ENCODE measurements around the gene RUVBL1.

The RUVBL1 gene

GRCh38 chr3:128167973-128168674 is 44.5 kb upstream of the RUVBL1 start:
- Histone ChIP-seq H2BK5ac (ENCODE audit: low read depth, low read length, poor library complexity, severe bottlenecking) (no peak overlapping the region), H2BK120ac (ENCODE audit: low read depth, low read length) (no peak overlapping the region), H3K27ac (ENCODE audit: low read length, poor library complexity, severe bottlenecking) (no peak overlapping the region), H3K9ac (ENCODE audit: low read length) (no peak overlapping the region), H3K79me1 (replicated peaks; ENCODE audit: low read length, poor library complexity, severe bottlenecking) (peaks cover 31% of the 10 kb centered on the region), H2AFZ (ENCODE audit: low read depth, low read length) (no peak overlapping the region), H3K4ac (ENCODE audit: low read depth in 1 of 2, low read length in 2 of 2) (no peak overlapping the region), H3K9me3 (ENCODE audit: control insufficient read depth, low read length) (no peaks in the 10 kb centered on the region), H3K4me3 (ENCODE audit: insufficient read depth in 1 of 2, low read depth in 1 of 2, low read length in 2 of 2) (no peak overlapping the region), H3K4me2 (ENCODE audit: low read length, poor library complexity, severe bottlenecking) (no peak overlapping the region), H3K36me3 (ENCODE audit: control insufficient read depth in 1 of 2, insufficient read depth in 2 of 2, low read depth in 1 of 2, low read length in 2 of 2) (peaks cover 0 to 3% of the 10 kb centered on the region in 2 experiments), H3K27me3 (ENCODE audit: control insufficient read depth in 1 of 2, insufficient read depth in 1 of 2, low read length in 2 of 2) (no peaks in the 10 kb centered on the region), H3K4me1 (ENCODE audit: control insufficient read depth, insufficient read depth, low read depth, low read length) (no peaks in the 10 kb centered on the region), H2BK12ac (ENCODE audit: low read length in 2 of 2) (no peak overlapping the region), H2AK5ac (ENCODE audit: low read length, severe bottlenecking) (no peak overlapping the region), H3K18ac (ENCODE audit: low read depth in 1 of 2, low read length in 2 of 2) (no peak overlapping the region), H2BK15ac (ENCODE audit: low read depth, poor library complexity, severe bottlenecking) (no peak overlapping the region), H3K14ac (ENCODE audit: low read length in 2 of 2) (no peak overlapping the region), H3K23ac (ENCODE audit: low read length in 2 of 2) (peak overlapping the region in 1 of 2 experiments; percentile 38), H4K8ac (ENCODE audit: low read length) (no peak overlapping the region), H4K91ac (ENCODE audit: low read length) (no peak overlapping the region)
- no peak for DNase-seq
- 69% methylated on average over 5 of the region's 5 CpGs for WGBS

GRCh38 chr3:128167646-128167972 is 44.0 kb upstream of the RUVBL1 start:
- DNase-seq, result no peak
- no peak overlapping the region for H2AFZ ChIP-seq (ENCODE audit: low read depth, low read length)
- no peak overlapping the region for H3K9ac ChIP-seq (ENCODE audit: low read length)
- no peaks in the 10 kb centered on the region for H3K4me1 ChIP-seq (ENCODE audit: control insufficient read depth, insufficient read depth, low read depth, low read length)
- no peak overlapping the region for H3K23ac ChIP-seq (ENCODE audit: low read length in 2 of 2)
- H2BK120ac ChIP-seq (ENCODE audit: low read depth, low read length), result no peak overlapping the region
- no peak overlapping the region for H3K27ac ChIP-seq (ENCODE audit: low read length, poor library complexity, severe bottlenecking)
- no peaks in the 10 kb centered on the region for H3K27me3 ChIP-seq (ENCODE audit: control insufficient read depth in 1 of 2, insufficient read depth in 1 of 2, low read length in 2 of 2)
- no peak overlapping the region for H2AK5ac ChIP-seq (ENCODE audit: low read length, severe bottlenecking)
- no peak overlapping the region for H3K4ac ChIP-seq (ENCODE audit: low read depth in 1 of 2, low read length in 2 of 2)
- no peak overlapping the region for H3K18ac ChIP-seq (ENCODE audit: low read depth in 1 of 2, low read length in 2 of 2)
- peaks cover 31% of the 10 kb centered on the region for H3K79me1 ChIP-seq (replicated peaks; ENCODE audit: low read length, poor library complexity, severe bottlenecking)
- 88% methylated on average over 8 of the region's 8 CpGs for WGBS
- H3K9me3 ChIP-seq (ENCODE audit: control insufficient read depth, low read length), result no peaks in the 10 kb centered on the region
- no peak overlapping the region for H2BK12ac ChIP-seq (ENCODE audit: low read length in 2 of 2)
- H3K4me3 ChIP-seq (ENCODE audit: insufficient read depth in 1 of 2, low read depth in 1 of 2, low read length in 2 of 2), result no peak overlapping the region
- no peak overlapping the region for H4K91ac ChIP-seq (ENCODE audit: low read length)
- H4K8ac ChIP-seq (ENCODE audit: low read length), result no peak overlapping the region
- no peak overlapping the region for H2BK15ac ChIP-seq (ENCODE audit: low read depth, poor library complexity, severe bottlenecking)
- no peak overlapping the region for H3K14ac ChIP-seq (ENCODE audit: low read length in 2 of 2)
- no peak overlapping the region for H2BK5ac ChIP-seq (ENCODE audit: low read depth, low read length, poor library complexity, severe bottlenecking)
- peaks cover 0 to 3% of the 10 kb centered on the region in 2 experiments for H3K36me3 ChIP-seq (ENCODE audit: control insufficient read depth in 1 of 2, insufficient read depth in 2 of 2, low read depth in 1 of 2, low read length in 2 of 2)
- no peak overlapping the region for H3K4me2 ChIP-seq (ENCODE audit: low read length, poor library complexity, severe bottlenecking)

GRCh38 chr3:128166971-128167453 is 43.4 kb upstream of the RUVBL1 start:
- no peak overlapping the region for H2AFZ ChIP-seq (ENCODE audit: low read depth, low read length)
- H3K36me3 ChIP-seq (ENCODE audit: control insufficient read depth in 1 of 2, insufficient read depth in 2 of 2, low read depth in 1 of 2, low read length in 2 of 2), result peaks cover 0 to 7% of the 10 kb centered on the region in 2 experiments
- H3K79me1 ChIP-seq (replicated peaks; ENCODE audit: low read length, poor library complexity, severe bottlenecking), result peaks cover 31% of the 10 kb centered on the region
- no peak for DNase-seq
- H3K9ac ChIP-seq (ENCODE audit: low read length), result no peak overlapping the region
- no peak overlapping the region for H2BK120ac ChIP-seq (ENCODE audit: low read depth, low read length)
- H2BK5ac ChIP-seq (ENCODE audit: low read depth, low read length, poor library complexity, severe bottlenecking), result no peak overlapping the region
- H3K4me3 ChIP-seq (ENCODE audit: insufficient read depth in 1 of 2, low read depth in 1 of 2, low read length in 2 of 2), result no peak overlapping the region
- no peak overlapping the region for H3K4me2 ChIP-seq (ENCODE audit: low read length, poor library complexity, severe bottlenecking)
- H4K91ac ChIP-seq (ENCODE audit: low read length), result no peak overlapping the region
- H3K23ac ChIP-seq (ENCODE audit: low read length in 2 of 2), result no peak overlapping the region
- no peak overlapping the region for H3K14ac ChIP-seq (ENCODE audit: low read length in 2 of 2)
- H2BK12ac ChIP-seq (ENCODE audit: low read length in 2 of 2), result no peak overlapping the region
- no peak overlapping the region for H4K8ac ChIP-seq (ENCODE audit: low read length)
- no peaks in the 10 kb centered on the region for H3K4me1 ChIP-seq (ENCODE audit: control insufficient read depth, insufficient read depth, low read depth, low read length)
- H3K18ac ChIP-seq (ENCODE audit: low read depth in 1 of 2, low read length in 2 of 2), result no peak overlapping the region
- no peak overlapping the region for H3K27ac ChIP-seq (ENCODE audit: low read length, poor library complexity, severe bottlenecking)
- H2BK15ac ChIP-seq (ENCODE audit: low read depth, poor library complexity, severe bottlenecking), result no peak overlapping the region
- WGBS, result 98% methylated on average over 5 of the region's 5 CpGs
- no peaks in the 10 kb centered on the region for H3K9me3 ChIP-seq (ENCODE audit: control insufficient read depth, low read length)
- H2AK5ac ChIP-seq (ENCODE audit: low read length, severe bottlenecking), result no peak overlapping the region
- no peaks in the 10 kb centered on the region for H3K27me3 ChIP-seq (ENCODE audit: control insufficient read depth in 1 of 2, insufficient read depth in 1 of 2, low read length in 2 of 2)
- H3K4ac ChIP-seq (ENCODE audit: low read depth in 1 of 2, low read length in 2 of 2), result no peak overlapping the region

- H3K14ac ChIP-seq (ENCODE audit: low read length in 2 of 2), result no peak overlapping the region
- H3K36me3 ChIP-seq (ENCODE audit: control insufficient read depth in 1 of 2, insufficient read depth in 2 of 2, low read depth in 1 of 2, low read length in 2 of 2), result peaks cover 0 to 10% of the 10 kb centered on the region in 2 experiments
- no peak overlapping the region for H2AK5ac ChIP-seq (ENCODE audit: low read length, severe bottlenecking)
- H3K9me3 ChIP-seq (ENCODE audit: control insufficient read depth, low read length), result no peaks in the 10 kb centered on the region
- no peak overlapping the region for H2BK5ac ChIP-seq (ENCODE audit: low read depth, low read length, poor library complexity, severe bottlenecking)
- no peak overlapping the region for H3K9ac ChIP-seq (ENCODE audit: low read length)
- H3K4me1 ChIP-seq (ENCODE audit: control insufficient read depth, insufficient read depth, low read depth, low read length), result no peaks in the 10 kb centered on the region
- no peaks in the 10 kb centered on the region for H3K27me3 ChIP-seq (ENCODE audit: control insufficient read depth in 1 of 2, insufficient read depth in 1 of 2, low read length in 2 of 2)
- no peak overlapping the region for H3K4me3 ChIP-seq (ENCODE audit: insufficient read depth in 1 of 2, low read depth in 1 of 2, low read length in 2 of 2)
- H4K8ac ChIP-seq (ENCODE audit: low read length), result no peak overlapping the region
- H3K4me2 ChIP-seq (ENCODE audit: low read length, poor library complexity, severe bottlenecking), result no peak overlapping the region
- H2BK15ac ChIP-seq (ENCODE audit: low read depth, poor library complexity, severe bottlenecking), result no peak overlapping the region
- no peak overlapping the region for H2AFZ ChIP-seq (ENCODE audit: low read depth, low read length)
- WGBS, result 71% methylated on average over 5 of the region's 5 CpGs
- DNase-seq, result no peak
- no peak overlapping the region for H3K4ac ChIP-seq (ENCODE audit: low read depth in 1 of 2, low read length in 2 of 2)
- H3K27ac ChIP-seq (ENCODE audit: low read length, poor library complexity, severe bottlenecking), result no peak overlapping the region
- no peak overlapping the region for H3K23ac ChIP-seq (ENCODE audit: low read length in 2 of 2)
- peaks cover 36% of the 10 kb centered on the region for H3K79me1 ChIP-seq (replicated peaks; ENCODE audit: low read length, poor library complexity, severe bottlenecking)
- no peak overlapping the region for H2BK12ac ChIP-seq (ENCODE audit: low read length in 2 of 2)
- no peak overlapping the region for H4K91ac ChIP-seq (ENCODE audit: low read length)
- H3K18ac ChIP-seq (ENCODE audit: low read depth in 1 of 2, low read length in 2 of 2), result no peak overlapping the region
- no peak overlapping the region for H2BK120ac ChIP-seq (ENCODE audit: low read depth, low read length)
Observed at GRCh38 chr3:128163432-128163831, 39.8 kb upstream of the RUVBL1 start.

Measured in mesenchymal stem cell (in vitro differentiated cells and primary cell).